ENCODE results near the gene TBC1D22A. TPM values are rescaled to one million over a fixed set of nuclear protein-coding genes. Genes with fewer than 3 reads are reported as not detected.
A peak's percentile ranks its signal among the peaks of the same experiment; 100 is the strongest.

Gene TBC1D22A
- total RNA-seq, 2 donors from 2014 or later, result 21.5 to 23.1 TPM

DNA sequence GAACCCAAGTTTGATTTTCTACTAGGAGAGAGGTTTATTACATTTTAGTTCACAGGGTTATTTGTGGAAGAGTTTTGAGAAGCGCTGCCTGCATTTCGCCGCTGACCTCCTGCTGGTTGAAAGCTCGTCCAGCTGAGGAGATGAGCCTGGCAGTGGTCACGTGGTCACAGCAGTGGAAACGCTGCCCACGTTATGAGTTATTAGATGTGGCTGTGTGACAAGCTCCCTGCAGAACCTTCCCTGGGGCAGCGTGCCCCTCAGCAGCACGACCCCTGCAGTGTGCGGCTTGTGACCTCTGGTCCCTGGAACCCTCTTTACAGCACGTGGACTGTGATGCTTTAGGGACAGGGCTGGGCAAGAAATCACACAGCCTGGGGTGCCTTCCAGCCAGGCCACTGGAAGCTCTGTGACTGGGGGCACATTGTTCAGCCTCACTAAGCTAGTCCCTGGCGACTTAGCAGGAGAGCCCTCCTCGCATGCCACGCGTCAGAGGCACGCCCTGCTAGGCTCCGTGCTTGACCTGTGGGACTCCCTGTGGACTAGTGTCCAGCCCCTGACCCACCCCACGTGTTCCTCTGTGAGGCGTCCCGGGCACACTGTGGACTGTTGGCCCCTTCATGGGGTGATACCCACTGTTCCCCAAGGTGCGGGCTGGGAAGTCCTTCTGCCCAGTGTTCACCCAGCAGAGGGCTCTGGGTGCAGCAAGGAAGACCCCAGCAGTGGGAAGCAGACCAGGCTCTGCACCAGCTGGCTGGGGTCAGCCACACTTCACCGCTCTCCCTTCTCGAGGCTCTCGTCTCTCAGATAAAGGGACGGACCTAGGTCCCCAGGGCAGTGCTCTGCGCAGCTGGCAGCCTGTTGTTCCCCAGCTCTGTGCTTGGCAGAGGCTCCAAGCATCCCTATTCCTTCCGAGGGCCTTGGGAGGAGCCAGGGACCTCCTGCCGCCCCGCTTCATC lies 349.5 kb downstream of the TBC1D22A start:
- H3K4me3 ChIP-seq, result no peak overlapping the region
- ATAC-seq (no peak), DNase-seq (no peak)
- no peak overlapping the region for H3K27ac ChIP-seq
- H3K27me3 ChIP-seq, result no peaks in the 10 kb centered on the region
- no peaks in the 10 kb centered on the region for H3K9me3 ChIP-seq
- intact Hi-C loops (cut with DNase I), result no loop called here
- TF ChIP-seq, protein P1, sequence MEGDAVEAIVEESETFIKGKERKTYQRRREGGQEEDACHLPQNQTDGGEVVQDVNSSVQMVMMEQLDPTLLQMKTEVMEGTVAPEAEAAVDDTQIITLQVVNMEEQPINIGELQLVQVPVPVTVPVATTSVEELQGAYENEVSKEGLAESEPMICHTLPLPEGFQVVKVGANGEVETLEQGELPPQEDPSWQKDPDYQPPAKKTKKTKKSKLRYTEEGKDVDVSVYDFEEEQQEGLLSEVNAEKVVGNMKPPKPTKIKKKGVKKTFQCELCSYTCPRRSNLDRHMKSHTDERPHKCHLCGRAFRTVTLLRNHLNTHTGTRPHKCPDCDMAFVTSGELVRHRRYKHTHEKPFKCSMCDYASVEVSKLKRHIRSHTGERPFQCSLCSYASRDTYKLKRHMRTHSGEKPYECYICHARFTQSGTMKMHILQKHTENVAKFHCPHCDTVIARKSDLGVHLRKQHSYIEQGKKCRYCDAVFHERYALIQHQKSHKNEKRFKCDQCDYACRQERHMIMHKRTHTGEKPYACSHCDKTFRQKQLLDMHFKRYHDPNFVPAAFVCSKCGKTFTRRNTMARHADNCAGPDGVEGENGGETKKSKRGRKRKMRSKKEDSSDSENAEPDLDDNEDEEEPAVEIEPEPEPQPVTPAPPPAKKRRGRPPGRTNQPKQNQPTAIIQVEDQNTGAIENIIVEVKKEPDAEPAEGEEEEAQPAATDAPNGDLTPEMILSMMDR (IDR thresholded peaks at IDR 0.05), result no peak
- no peak for TF ChIP-seq POLR2A (IDR thresholded peaks at IDR 0.05)
- 90 to 94% methylated on average over 13 to 29 of the region's 29 CpGs for WGBS, 2 donors
- peaks cover 34% of the 10 kb centered on the region for H3K4me1 ChIP-seq
- H3K36me3 ChIP-seq (replicated peaks in 1 of 2; ENCODE audit: insufficient read depth in 1 of 2, low read depth in 2 of 2), result no peaks in the 10 kb centered on the region

DNA sequence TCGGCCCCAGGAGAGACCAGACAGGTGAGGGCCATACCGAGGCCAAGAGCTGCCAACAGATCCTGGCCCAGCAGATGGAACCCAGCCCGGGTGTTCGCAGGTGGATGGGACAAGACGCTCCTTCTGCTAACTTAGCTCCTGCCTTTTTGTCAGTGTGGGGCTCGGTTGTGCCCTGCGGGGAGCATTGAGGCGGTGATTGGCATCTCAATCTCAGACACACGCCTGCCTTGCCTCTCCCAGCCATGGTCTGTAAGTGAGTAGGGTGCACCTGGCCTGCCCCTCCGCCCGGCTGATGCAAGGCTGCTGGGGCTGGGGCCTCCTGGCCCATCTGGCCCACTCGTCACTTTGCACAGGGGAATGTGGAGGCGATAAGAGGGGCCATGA lies 350.1 kb downstream of the TBC1D22A start:
- ATAC-seq (no peak), DNase-seq (no peak)
- intact Hi-C loops (cut with DNase I), result no loop called here
- H3K4me3 ChIP-seq, result no peak overlapping the region
- TF ChIP-seq POLR2A (IDR thresholded peaks at IDR 0.05), result no peak
- TF ChIP-seq, protein P1 (IDR thresholded peaks at IDR 0.05), result no peak
- H3K27ac ChIP-seq, result no peak overlapping the region
- no peaks in the 10 kb centered on the region for H3K27me3 ChIP-seq
- no peaks in the 10 kb centered on the region for H3K36me3 ChIP-seq (replicated peaks in 1 of 2; ENCODE audit: insufficient read depth in 1 of 2, low read depth in 2 of 2)
- peaks cover 36% of the 10 kb centered on the region for H3K4me1 ChIP-seq
- no peaks in the 10 kb centered on the region for H3K9me3 ChIP-seq
- 87 to 100% methylated on average over 4 to 13 of the region's 13 CpGs for WGBS, 2 donors

DNA sequence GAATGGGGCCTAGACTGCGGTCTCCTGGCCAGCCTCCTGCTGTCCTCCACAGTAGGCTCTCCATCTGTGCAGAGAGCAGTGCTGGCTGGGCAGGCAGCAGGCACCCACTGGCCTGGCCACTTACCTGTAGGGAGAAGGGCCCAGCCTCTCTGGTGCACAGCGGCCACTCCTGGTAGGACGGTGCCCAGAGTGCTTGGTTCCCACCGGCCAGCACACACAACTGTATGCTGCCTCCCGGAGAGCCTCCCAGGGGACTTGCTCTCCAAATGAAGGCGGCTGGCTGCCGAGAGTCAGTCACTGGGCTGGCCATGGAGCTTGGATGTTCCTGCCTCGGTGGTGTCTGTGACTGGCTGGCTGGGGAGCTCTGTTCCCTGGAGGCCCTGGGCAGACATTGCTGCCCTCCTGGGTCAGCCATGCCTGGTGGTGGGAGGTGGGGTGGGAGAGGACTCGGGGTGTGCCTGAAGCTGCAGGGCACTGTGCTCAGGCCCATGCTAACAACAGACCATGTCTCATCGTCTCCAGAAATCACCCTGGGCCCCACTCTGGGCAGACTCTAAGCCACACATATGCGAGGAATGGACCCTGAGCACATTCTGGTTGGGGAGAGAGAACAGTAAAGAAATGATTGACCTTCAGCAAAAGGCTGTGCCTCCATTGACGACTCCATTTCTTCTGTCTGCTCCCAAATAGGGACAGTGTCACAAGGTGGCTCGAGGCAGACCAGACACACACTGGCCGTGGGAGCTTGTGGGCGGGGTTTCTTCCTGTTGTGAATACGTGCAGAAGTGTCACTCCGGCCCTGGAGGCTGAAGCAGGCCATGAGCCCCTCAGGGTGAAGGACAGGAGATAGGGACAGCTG lies 350.8 kb downstream of the TBC1D22A start:
- intact Hi-C loops (cut with DNase I), result no loop called here
- DNase-seq (no peak), ATAC-seq (no peak)
- Histone ChIP-seq H3K27ac (no peak overlapping the region), H3K27me3 (no peaks in the 10 kb centered on the region), H3K36me3 (replicated peaks in 1 of 2; ENCODE audit: insufficient read depth in 1 of 2, low read depth in 2 of 2) (no peaks in the 10 kb centered on the region), H3K4me1 (peaks cover 37% of the 10 kb centered on the region), H3K9me3 (no peaks in the 10 kb centered on the region), H3K4me3 (no peak overlapping the region)
- 90 to 92% methylated on average over 7 to 16 of the region's 17 CpGs for WGBS, 2 donors
- TF ChIP-seq, protein P1 (IDR thresholded peaks at IDR 0.05), result no peak
- no peak for TF ChIP-seq POLR2A (IDR thresholded peaks at IDR 0.05)

DNA sequence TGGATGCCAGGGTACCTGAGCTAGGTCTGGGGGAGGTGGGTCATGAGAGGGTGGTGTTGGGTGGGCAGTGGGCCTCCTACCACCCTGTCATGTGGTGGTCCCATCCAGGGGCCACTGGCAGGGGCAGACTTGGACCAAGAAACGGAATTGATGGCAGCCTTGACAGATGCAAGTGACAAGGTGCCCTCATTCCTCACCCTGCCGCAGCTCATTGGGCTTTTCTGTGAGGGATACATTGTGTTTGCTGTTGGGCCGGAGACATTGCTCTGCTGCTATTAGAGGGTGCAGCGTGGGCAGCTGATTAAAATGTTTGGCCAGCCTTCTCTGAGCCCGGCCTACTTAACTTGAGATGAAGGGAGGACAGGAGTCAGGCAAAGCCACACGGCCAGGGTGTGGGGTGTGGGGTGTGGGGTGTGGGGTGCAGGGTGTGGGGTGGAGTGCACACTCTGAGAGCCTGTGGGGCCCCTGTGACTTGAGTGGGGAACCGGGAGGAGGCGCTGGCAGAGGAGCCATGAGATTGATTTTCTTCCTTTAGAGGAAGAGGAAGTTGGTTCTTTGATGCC lies 351.5 kb downstream of the TBC1D22A start:
- Histone ChIP-seq H3K4me3 (no peak overlapping the region), H3K4me1 (peaks cover 44% of the 10 kb centered on the region), H3K27ac (peak overlapping the region in 1 of 4 donors; percentile 2), H3K36me3 (replicated peaks in 1 of 2; ENCODE audit: insufficient read depth in 1 of 2, low read depth in 2 of 2) (no peaks in the 10 kb centered on the region), H3K9me3 (no peaks in the 10 kb centered on the region), H3K27me3 (no peaks in the 10 kb centered on the region)
- WGBS, 2 donors, result 78% methylated on average over 7 to 8 of the region's 8 CpGs
- no peak for ATAC-seq
- DNase-seq, result no peak
- intact Hi-C loops (cut with DNase I), result no loop called here
- TF ChIP-seq, protein P1 (IDR thresholded peaks at IDR 0.05), result no peak
- no peak for TF ChIP-seq POLR2A (IDR thresholded peaks at IDR 0.05)
